Tibial nerve (tissue), 4 donors: ENCODE measurements around the gene DVL2.

ENCODE experiments used
- CTCF ChIP-seq, 5 experiments: fragments of 200-600 bp in 3 of 5; fragments of 450-650 bp in 2 of 5; sonication (generic) in 3 of 5; IDR thresholded peaks; one replicate each; pipeline ENCODE4 v1.5.1; 2016 to 2019; ENCODE audit warnings: antibody characterized with exemption in 5 of 5, mild to moderate bottlenecking in 3 of 5, moderate library complexity in 2 of 5
- EP300 ChIP-seq, 2 donors: sonication (generic); formaldehyde crosslinking; IDR thresholded peaks; one replicate each; pipeline ENCODE4 v1.6.1; 2017; ENCODE audit warnings: antibody characterized with exemption in 2 of 2, mild to moderate bottlenecking in 1 of 2
- POLR2A ChIP-seq, 2 donors: fragments of 450-650 bp; IDR thresholded peaks; one replicate each; pipeline ENCODE4 v1.6.1; 2017; ENCODE audit warnings: antibody characterized with exemption in 2 of 2, mild to moderate bottlenecking in 2 of 2, moderate library complexity in 2 of 2

- TF ChIP-seq CTCF (IDR thresholded peaks at IDR 0.05) (no peak), EP300 (IDR thresholded peaks at IDR 0.05) (no peak), POLR2A (IDR thresholded peaks at IDR 0.05) (no peak)
These were observed 48.1 kb downstream of the DVL2 start for GRCh38 chr17:7186241-7186640.
